Neural cell (in vitro differentiated cells): Measurements from ENCODE around the gene STON2. TPM values are rescaled to one million over a fixed set of nuclear protein-coding genes. Genes with fewer than 3 reads are reported as not detected.
A peak's percentile ranks its signal among the peaks of the same experiment; 100 is the strongest.

ENCODE experiments used
- H2AFZ ChIP-seq: fragments of 200-600, 300-800 bp; sonication (generic), shearing (Covaris generic); 2 replicates; pipeline ENCODE4 v1.6.0; 2014; ENCODE audit warnings: low read depth, mild to moderate bottlenecking, antibody characterized with exemption, low read length, moderate library complexity
- H3F3A ChIP-seq: fragments of 200-600 bp; shearing (Covaris generic); 2 replicates; pipeline ENCODE4 v1.6.1; 2016; ENCODE audit warnings: mild to moderate bottlenecking, moderate library complexity, mixed read lengths, antibody characterized with exemption, low read length; ENCODE audit not compliant: insufficient read depth, poor library complexity, severe bottlenecking
- H3K27ac ChIP-seq: fragments of 200-600, 300-800 bp; sonication (generic), shearing (Covaris generic); 2 replicates; pipeline ENCODE4 v1.5.1; 2014; ENCODE audit warnings: mild to moderate bottlenecking, low read length, moderate library complexity
- H3K27me3 ChIP-seq: fragments of 300-800, 200-600 bp; sonication (generic), shearing (Covaris generic); 2 replicates; pipeline ENCODE4 v1.6.0; 2014; ENCODE audit warnings: mild to moderate bottlenecking, low read depth, low read length, moderate library complexity; ENCODE audit not compliant: insufficient read depth
- H3K36me3 ChIP-seq: fragments of 300-800, 200-600 bp; sonication (generic), shearing (Covaris generic); 2 replicates; pipeline ENCODE4 v1.5.1; 2014; ENCODE audit warnings: mild to moderate bottlenecking, antibody characterized with exemption, low read length, moderate library complexity; ENCODE audit not compliant: insufficient read depth
- H3K4me2 ChIP-seq: fragments of 300-800, 200-600 bp; sonication (generic), shearing (Covaris generic); 2 replicates; pipeline ENCODE4 v1.6.0; 2014; ENCODE audit warnings: mild to moderate bottlenecking, low read length
- H3K4me3 ChIP-seq: fragments of 300-800, 200-600 bp; sonication (generic), shearing (Covaris generic); 2 replicates; pipeline ENCODE4 v1.5.1; 2014; ENCODE audit warnings: mild to moderate bottlenecking, low read length, moderate library complexity
- H3K79me2 ChIP-seq: fragments of 200-600 bp; shearing (Covaris generic); replicated peaks from 2 replicates; pipeline ENCODE4 v1.6.0; 2014; ENCODE audit warnings: mild to moderate bottlenecking, low read length, moderate library complexity; ENCODE audit not compliant: insufficient read depth
- H3K9ac ChIP-seq: fragments of 300-800, 200-600 bp; sonication (generic), shearing (Covaris generic); 2 replicates; pipeline ENCODE4 v1.6.1; 2016; ENCODE audit warnings: mild to moderate bottlenecking, low read length, mixed read lengths
- H3K9me2 ChIP-seq: fragments of 200-600 bp; shearing (Covaris generic); 2 replicates; pipeline ENCODE4 v1.6.1; 2016; ENCODE audit warnings: mild to moderate bottlenecking, low read length, mixed read lengths; ENCODE audit not compliant: insufficient read depth
- H3K9me3 ChIP-seq: fragments of 200-600, 300-800 bp; sonication (generic), shearing (Covaris generic); 2 replicates; pipeline ENCODE4 v1.6.1; 2016; ENCODE audit warnings: mild to moderate bottlenecking, mixed run types, low read length, moderate library complexity, mixed read lengths
- H4K20me1 ChIP-seq: fragments of 200-600 bp; shearing (Covaris generic); 2 replicates; pipeline ENCODE4 v1.6.1; 2016; ENCODE audit warnings: mild to moderate bottlenecking, mixed run types; ENCODE audit not compliant: insufficient read depth
- CTCF ChIP-seq: fragments of 450-650 bp; IDR thresholded peaks from 2 replicates; pipeline ENCODE4 v1.5.1; 2014; ENCODE audit warnings: antibody characterized with exemption, mild to moderate bottlenecking, moderate library complexity; ENCODE audit not compliant: poor library complexity, severe bottlenecking
- EP300 ChIP-seq: fragments of 450-650 bp; conservative IDR thresholded peaks from 2 replicates; pipeline ENCODE4 v1.6.1; 2014; ENCODE audit warnings: antibody characterized with exemption, mild to moderate bottlenecking, moderate library complexity; ENCODE audit not compliant: poor library complexity, severe bottlenecking
- EZH2 ChIP-seq: fragments of 200-600, 300-800 bp; shearing (Covaris generic), sonication (generic); IDR thresholded peaks from 2 replicates; pipeline ENCODE4 v1.6.1; 2014; ENCODE audit warnings: antibody characterized with exemption, low read length, borderline replicate concordance, mild to moderate bottlenecking; ENCODE audit not compliant: insufficient read depth, poor library complexity, severe bottlenecking
- MXI1 ChIP-seq: fragments of 450-650 bp; conservative IDR thresholded peaks from 2 replicates; pipeline ENCODE4 v1.6.1; 2014; ENCODE audit warnings: antibody characterized with exemption, mild to moderate bottlenecking; ENCODE audit not compliant: poor library complexity, severe bottlenecking
- POLR2AphosphoS5 ChIP-seq: IDR thresholded peaks from 2 replicates; pipeline ENCODE4 v1.6.1; 2012
- RAD21 ChIP-seq: fragments of 450-650 bp; conservative IDR thresholded peaks from 2 replicates; pipeline ENCODE4 v1.6.1; 2014; ENCODE audit warnings: antibody characterized with exemption, mild to moderate bottlenecking, moderate library complexity
- REST ChIP-seq: IDR thresholded peaks from 2 replicates; pipeline ENCODE4 v1.6.1; 2012; ENCODE audit warnings: borderline replicate concordance
- SMC3 ChIP-seq: fragments of 450-650 bp; conservative IDR thresholded peaks from 2 replicates; pipeline ENCODE4 v1.6.1; 2014; ENCODE audit warnings: antibody characterized with exemption, mild to moderate bottlenecking, moderate library complexity; ENCODE audit not compliant: poor library complexity
- TAF1 ChIP-seq: IDR thresholded peaks from 2 replicates; pipeline ENCODE4 v1.6.1; 2012; ENCODE audit warnings: low read depth
- polyA plus RNA-seq: library from polyadenylated mRNA; depleted of rRNA; stranded (reverse); fragments of >200 nt; gene quantifications from 2 replicates; pipeline ENCODE4 v1.2.3, GENCODE V29; 2014

STON2 gene
- polyA plus RNA-seq, 1 donor from 2014 or later = 11.3 TPM

GRCh38 chr14:81314443-81315175 is 85.5 kb downstream of the STON2 start:
- no peaks in the 10 kb centered on the region for H4K20me1 ChIP-seq
- no peaks in the 10 kb centered on the region for H3F3A ChIP-seq
- peak overlapping the region; percentile 37 for H3K4me3 ChIP-seq
- peak overlapping the region; percentile 18 for H3K4me2 ChIP-seq
- no peaks in the 10 kb centered on the region for H3K79me2 ChIP-seq
- peak overlapping the region; percentile 34 for H3K9ac ChIP-seq
- peak overlapping the region; percentile 76 for H3K27ac ChIP-seq
- no peaks in the 10 kb centered on the region for H3K36me3 ChIP-seq
- no peaks in the 10 kb centered on the region for H3K9me3 ChIP-seq
- no peaks in the 10 kb centered on the region for H3K9me2 ChIP-seq
- H2AFZ ChIP-seq = no peak overlapping the region
- H3K27me3 ChIP-seq = no peaks in the 10 kb centered on the region
- TF ChIP-seq RAD21 (no peak), SMC3 (no peak), POLR2AphosphoS5 (peak; percentile 96), MXI1 (peak; percentile 21), EZH2 (no peak), EP300 (peak; percentile 90), REST (peak; percentile 22)

- TF ChIP-seq SMC3 (no peak), CTCF (no peak), TAF1 (no peak), POLR2AphosphoS5 (no peak), MXI1 (no peak), EP300 (no peak)
- no peak overlapping the region for H2AFZ ChIP-seq
- H3K9me2 ChIP-seq = no peaks in the 10 kb centered on the region
- H3K9me3 ChIP-seq = no peaks in the 10 kb centered on the region
- H4K20me1 ChIP-seq = no peaks in the 10 kb centered on the region
- no peaks in the 10 kb centered on the region for H3K27me3 ChIP-seq
- H3K79me2 ChIP-seq = no peaks in the 10 kb centered on the region
- peak overlapping the region; percentile 14 for H3K9ac ChIP-seq
- H3K27ac ChIP-seq = peak overlapping the region; percentile 76
- H3F3A ChIP-seq = no peaks in the 10 kb centered on the region
- H3K36me3 ChIP-seq = no peaks in the 10 kb centered on the region
- peak overlapping the region; percentile 18 for H3K4me2 ChIP-seq
- peak overlapping the region; percentile 37 for H3K4me3 ChIP-seq
Measured at GRCh38 chr14:81313775-81314429, 86.2 kb downstream of the STON2 start.
